Left renal pelvis (tissue), 4 donors: ENCODE measurements around the gene GON7. TPM values are rescaled to one million over a fixed set of nuclear protein-coding genes. Genes with fewer than 3 reads are reported as not detected.
"Not testable (repeated sequence)": the region's sequence is repeated elsewhere in the genome, so short reads cannot be mapped to it uniquely, and the experiment has no call there.

Experiments used
- DNase-seq, 4 donors: peaks; one replicate each; pipeline ENCODE4 v3.0.0-alpha.2; 2013; ENCODE audit warnings: low read depth in 4 of 4, low spot score in 3 of 4
- polyA plus RNA-seq, 4 donors: library from polyadenylated mRNA; unstranded; fragments of 120-200 nt; gene quantifications; one replicate each; pipeline ENCODE4 v1.2.1, GENCODE V29; 2013; ENCODE audit not compliant: insufficient read length in 4 of 4

GON7 gene
- 10 to 100 TPM; 10.3 to 22.0 (median 19.8) TPM for polyA plus RNA-seq

- DNase-seq, result peak; percentile 91 to 96 (median 94)
Measured at GRCh38 chr14:93206793-93207467, at the start of gene GON7, which contains the start of gene UBR7. TSS of gene GON7 (minus strand) at chr14:93207065. CDS start at chr14:93207037, 28 bp downstream. TSS of gene UBR7 (plus strand) at chr14:93207256. CDS start at chr14:93207292, 36 bp downstream.

DNA sequence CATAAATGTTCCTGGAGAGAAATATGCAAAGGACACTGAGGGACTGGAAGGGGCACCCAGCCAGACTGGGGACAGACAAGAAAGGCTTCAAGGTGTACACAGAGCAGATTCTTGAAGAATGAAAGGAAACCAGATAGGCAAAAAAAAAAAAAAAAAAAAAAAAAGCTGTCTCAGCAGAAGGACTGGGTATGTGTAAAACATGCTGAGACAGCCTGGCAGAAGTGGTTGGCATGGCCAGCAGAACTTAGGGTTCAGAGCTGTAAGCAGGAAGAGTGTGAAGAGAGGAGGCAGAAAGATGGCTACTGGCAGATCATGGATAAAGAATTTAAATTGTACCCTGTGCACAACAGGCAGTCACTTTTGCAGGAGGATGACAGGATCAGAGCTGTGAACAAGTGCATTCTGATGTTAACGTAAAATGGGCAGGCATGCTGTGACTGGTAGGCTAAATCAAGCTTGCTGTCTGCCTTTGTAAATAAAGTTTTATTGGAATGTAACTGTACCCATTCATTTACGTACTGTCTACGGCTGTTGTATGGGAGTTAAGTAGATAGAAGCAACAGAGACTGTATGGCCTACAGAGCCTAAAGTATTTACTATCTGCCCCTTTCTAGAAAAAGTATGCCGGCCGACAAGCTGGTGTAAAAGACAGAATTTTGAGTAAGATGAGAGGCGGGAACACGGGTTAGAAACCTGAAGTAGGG is 42.4 kb upstream of the GON7 start:
- DNase-seq, result no peak

DNA sequence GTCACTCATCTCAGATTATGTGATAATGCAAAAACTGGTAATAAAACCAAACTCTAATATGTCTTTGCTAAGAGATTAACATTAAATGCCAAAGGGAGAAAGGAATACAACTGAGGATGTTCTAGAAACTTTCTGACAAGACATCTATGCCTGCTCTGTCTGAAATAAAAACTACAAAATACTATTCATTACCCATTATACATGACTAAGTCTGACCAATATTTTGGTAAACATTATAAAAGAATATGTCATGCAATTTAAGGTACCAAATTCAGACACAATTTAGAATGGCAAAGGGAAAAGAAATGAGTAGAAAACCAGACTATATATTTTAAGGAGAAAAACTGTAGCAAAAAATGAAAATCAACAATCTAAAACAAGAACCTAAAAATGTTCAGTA is 39.7 kb upstream of the GON7 start:
- DNase-seq, result no peak

GRCh38 chr14:93245764-93246420 is 39.0 kb upstream of the GON7 start:
- no peak for DNase-seq

- DNase-seq, result no peak
Measured at GRCh38 chr14:93240678-93241000, 33.8 kb upstream of the GON7 start.

GRCh38 chr14:93239869-93240677 is 33.2 kb upstream of the GON7 start:
- no peak for DNase-seq

DNA sequence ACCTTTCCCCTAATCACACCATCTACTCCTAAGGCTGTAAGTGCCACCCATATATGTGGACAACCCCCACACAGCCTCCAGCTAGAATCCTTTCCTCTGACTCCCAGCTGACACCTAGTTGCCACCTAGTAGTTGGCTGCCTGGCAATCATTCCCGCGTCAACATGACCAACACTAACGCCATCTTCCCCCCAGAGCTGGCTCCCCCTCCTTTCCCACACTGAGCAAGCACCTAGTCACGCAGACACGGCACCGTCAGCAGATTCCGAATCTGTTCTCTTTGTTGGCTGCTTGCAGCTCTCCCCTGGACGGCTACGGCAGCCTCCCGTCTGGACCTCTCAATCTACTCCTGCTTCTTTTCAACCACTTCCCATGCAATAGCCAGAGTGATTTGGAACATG is 27.9 kb upstream of the GON7 start:
- no peak for DNase-seq

- DNase-seq, result not testable (repeated sequence)
Measured at GRCh38 chr14:93233078-93233477, 26.2 kb upstream of the GON7 start.

- DNase-seq, result no peak
Measured at GRCh38 chr14:93232159-93232558, 25.3 kb upstream of the GON7 start.

GRCh38 chr14:93231129-93231979 is 24.5 kb upstream of the GON7 start:
- peak in 3 of 4 donors; percentile 4 to 25 (median 14) for DNase-seq

DNA sequence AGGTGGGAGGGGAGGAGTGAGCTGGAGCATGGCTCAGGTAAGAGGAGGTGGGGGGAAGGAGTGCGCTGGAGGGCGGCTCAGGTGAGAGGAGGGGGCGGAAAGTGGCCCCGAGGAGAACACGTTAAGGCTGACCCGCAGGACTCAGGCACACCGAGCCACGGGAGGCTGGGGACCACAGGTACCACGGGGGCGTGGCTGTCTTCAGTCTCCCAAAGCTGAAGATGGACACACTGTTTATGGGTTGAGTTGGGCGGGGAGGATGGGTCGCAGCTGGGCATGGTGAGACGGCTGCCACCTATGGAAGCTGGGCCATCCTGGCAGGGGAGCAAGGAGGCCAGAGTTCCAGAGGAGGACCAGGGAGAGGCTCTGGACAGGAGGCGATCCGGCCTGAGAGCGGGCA is 23.7 kb upstream of the GON7 start:
- no peak for DNase-seq

DNA sequence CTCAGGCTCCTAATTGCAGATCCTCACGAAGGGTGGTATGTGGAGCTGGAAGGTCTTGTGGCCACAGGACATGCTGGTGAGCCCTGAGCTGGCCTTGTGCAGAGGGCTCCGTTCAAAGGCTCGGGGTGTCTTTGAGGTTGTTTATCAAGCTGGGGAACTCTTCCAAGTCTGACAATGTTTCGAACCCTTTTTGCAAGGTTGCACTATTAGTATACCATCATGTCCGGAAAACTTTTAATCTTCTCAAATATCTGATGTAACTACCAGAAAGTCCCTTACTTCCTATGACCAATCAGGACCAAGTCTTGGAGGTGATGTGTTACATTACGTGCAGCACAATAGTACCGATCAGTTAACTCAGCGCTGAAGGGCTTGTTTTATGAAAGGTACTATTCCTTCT is 21.7 kb upstream of the GON7 start:
- DNase-seq, result no peak

DNA sequence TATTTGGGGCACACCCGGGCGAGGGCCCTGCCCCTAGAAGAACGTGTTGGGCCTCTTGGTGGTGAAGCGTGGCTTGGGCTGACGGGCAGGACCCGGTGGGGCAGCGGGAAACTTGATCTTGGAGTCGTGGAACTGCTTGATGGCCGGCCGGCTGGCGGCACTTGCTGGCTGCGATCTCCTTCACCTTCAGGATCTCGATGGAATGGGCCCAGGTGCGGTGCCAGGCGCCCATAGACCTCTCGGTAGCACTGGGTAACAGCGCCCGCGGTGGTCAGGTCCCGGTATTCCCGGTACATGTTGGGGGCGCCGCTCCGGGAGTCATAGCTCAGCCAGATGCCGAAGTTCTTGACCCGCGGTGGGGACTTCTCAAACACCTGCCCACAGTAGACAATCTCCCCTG is 16.7 kb upstream of the GON7 start:
- DNase-seq, result no peak

GRCh38 chr14:93220509-93220908 is 13.6 kb upstream of the GON7 start:
- DNase-seq, result no peak

GRCh38 chr14:93219103-93219726 is 12.3 kb upstream of the GON7 start:
- peak in 3 of 4 donors; percentile 12 to 37 (median 22) for DNase-seq

GRCh38 chr14:93214598-93214997 is 7.7 kb upstream of the GON7 start:
- DNase-seq, result no peak

DNA sequence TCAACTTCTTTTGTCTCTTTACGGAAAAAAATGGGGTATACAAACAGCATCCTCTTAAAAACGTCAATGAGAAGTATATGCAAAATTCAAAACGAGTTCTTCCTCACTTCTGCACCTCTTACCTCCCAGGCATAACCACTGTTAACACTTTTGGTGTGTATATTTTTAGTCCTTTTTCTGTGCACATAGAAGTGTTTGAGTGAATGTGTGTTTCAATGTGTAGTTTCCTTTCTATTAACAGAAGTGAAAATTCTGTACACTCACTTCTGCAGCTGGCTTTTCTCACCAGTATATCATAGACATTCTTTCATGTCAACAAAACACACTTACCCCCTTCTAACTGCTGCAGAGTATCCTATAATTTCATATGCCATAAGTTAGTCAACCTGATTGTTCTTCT is 5.6 kb upstream of the GON7 start:
- no peak for DNase-seq

GRCh38 chr14:93207468-93208308 is 823 bp upstream of the GON7 start:
- peak in 3 of 4 donors; percentile 19 to 36 (median 30) for DNase-seq
